ENCODE measurements around the gene EYA4. TPM values are rescaled to one million over a fixed set of nuclear protein-coding genes. Genes with fewer than 3 reads are reported as not detected.

Gene EYA4
- total RNA-seq, result 1.4 and 3.9 TPM in 2 replicates

GRCh38 chr6:133241086-133241900 is at the start of gene EYA4:
Gene EYA4 (plus strand): TSS chr6:133241357. CDS start chr6:133274781, 33,424 bp downstream.

